Panc1 (cell line): ENCODE results near the gene FAM107B.

Experiments
- POLR2AphosphoS5 ChIP-seq: IDR thresholded peaks from 2 replicates; pipeline ENCODE4 v1.6.1; 2012; ENCODE audit warnings: mild to moderate bottlenecking, low read depth, low read length, moderate library complexity
- TCF7L2 ChIP-seq: IDR thresholded peaks from 2 replicates; pipeline ENCODE4 v1.6.1; 2011; ENCODE audit warnings: mild to moderate bottlenecking, low read depth, low read length, inconsistent platforms
- TF ChIP-seq, protein P1 (sequence below): fragments of 450-650 bp; IDR thresholded peaks from 2 replicates; pipeline ENCODE4 v1.5.1; 2017; ENCODE audit warnings: mild to moderate bottlenecking
- TF ChIP-seq, protein P2 (sequence below), 2 experiments: IDR thresholded peaks; 2 replicates each; pipeline ENCODE4 v1.6.1; 2011 to 2012; ENCODE audit warnings: low read depth in 2 of 2, control low read depth in 1 of 2, low read length in 1 of 2, mild to moderate bottlenecking in 1 of 2, moderate library complexity in 1 of 2; ENCODE audit not compliant: insufficient read depth in 1 of 2

- TF ChIP-seq, protein P1, sequence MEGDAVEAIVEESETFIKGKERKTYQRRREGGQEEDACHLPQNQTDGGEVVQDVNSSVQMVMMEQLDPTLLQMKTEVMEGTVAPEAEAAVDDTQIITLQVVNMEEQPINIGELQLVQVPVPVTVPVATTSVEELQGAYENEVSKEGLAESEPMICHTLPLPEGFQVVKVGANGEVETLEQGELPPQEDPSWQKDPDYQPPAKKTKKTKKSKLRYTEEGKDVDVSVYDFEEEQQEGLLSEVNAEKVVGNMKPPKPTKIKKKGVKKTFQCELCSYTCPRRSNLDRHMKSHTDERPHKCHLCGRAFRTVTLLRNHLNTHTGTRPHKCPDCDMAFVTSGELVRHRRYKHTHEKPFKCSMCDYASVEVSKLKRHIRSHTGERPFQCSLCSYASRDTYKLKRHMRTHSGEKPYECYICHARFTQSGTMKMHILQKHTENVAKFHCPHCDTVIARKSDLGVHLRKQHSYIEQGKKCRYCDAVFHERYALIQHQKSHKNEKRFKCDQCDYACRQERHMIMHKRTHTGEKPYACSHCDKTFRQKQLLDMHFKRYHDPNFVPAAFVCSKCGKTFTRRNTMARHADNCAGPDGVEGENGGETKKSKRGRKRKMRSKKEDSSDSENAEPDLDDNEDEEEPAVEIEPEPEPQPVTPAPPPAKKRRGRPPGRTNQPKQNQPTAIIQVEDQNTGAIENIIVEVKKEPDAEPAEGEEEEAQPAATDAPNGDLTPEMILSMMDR = no peak
- TF ChIP-seq TCF7L2 = no peak
- TF ChIP-seq, protein P2, sequence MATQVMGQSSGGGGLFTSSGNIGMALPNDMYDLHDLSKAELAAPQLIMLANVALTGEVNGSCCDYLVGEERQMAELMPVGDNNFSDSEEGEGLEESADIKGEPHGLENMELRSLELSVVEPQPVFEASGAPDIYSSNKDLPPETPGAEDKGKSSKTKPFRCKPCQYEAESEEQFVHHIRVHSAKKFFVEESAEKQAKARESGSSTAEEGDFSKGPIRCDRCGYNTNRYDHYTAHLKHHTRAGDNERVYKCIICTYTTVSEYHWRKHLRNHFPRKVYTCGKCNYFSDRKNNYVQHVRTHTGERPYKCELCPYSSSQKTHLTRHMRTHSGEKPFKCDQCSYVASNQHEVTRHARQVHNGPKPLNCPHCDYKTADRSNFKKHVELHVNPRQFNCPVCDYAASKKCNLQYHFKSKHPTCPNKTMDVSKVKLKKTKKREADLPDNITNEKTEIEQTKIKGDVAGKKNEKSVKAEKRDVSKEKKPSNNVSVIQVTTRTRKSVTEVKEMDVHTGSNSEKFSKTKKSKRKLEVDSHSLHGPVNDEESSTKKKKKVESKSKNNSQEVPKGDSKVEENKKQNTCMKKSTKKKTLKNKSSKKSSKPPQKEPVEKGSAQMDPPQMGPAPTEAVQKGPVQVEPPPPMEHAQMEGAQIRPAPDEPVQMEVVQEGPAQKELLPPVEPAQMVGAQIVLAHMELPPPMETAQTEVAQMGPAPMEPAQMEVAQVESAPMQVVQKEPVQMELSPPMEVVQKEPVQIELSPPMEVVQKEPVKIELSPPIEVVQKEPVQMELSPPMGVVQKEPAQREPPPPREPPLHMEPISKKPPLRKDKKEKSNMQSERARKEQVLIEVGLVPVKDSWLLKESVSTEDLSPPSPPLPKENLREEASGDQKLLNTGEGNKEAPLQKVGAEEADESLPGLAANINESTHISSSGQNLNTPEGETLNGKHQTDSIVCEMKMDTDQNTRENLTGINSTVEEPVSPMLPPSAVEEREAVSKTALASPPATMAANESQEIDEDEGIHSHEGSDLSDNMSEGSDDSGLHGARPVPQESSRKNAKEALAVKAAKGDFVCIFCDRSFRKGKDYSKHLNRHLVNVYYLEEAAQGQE (IDR thresholded peaks at IDR 0.05; ENCODE audit: insufficient read depth in 1 of 2, low read depth in 2 of 2, low read length in 1 of 2) = no peak
- TF ChIP-seq POLR2AphosphoS5 = no peak
These were observed 275.1 kb downstream of the FAM107B start for GRCh38 chr10:14499601-14499904.
